ENCODE measurements around the gene CBLB. TPM values are rescaled to one million over a fixed set of nuclear protein-coding genes. Genes with fewer than 3 reads are reported as not detected.

CBLB gene
- total and polyA plus RNA-seq, 9 of the 15 experiments (the other 6 are each of a cell fraction or from before 2014, with no cell fraction given), result 1.8 to 8.1 (median 5.3) TPM

DNA sequence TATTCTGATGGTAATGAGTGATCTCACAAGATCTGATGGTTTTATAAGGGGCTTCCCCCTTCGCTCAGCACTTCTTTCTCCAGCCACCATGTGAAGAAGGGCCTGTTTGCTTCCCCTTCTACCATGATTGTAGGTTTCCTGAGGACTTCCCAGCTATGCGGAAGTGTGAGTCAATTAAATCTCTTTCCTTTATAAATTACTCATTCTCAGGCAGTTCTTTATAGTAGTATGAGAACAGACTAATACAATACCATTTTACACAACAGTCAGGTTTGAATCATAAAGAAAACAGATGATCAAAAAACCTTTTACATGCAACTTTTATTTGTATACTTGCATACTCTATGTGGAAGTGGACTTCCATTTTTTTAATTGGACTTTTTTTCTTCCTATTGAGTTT lies 46.7 kb upstream of the CBLB start:
- Histone ChIP-seq H3K9ac (ENCODE audit: insufficient read depth in 1 of 2, low read depth in 2 of 2, low read length in 2 of 2) (no peak overlapping the region), H3K4me2 (ENCODE audit: insufficient read depth, low read length) (no peak overlapping the region), H3K27me3 (ENCODE audit: control insufficient read depth in 2 of 2, insufficient read depth in 2 of 2, low read length in 2 of 2) (no peaks in the 10 kb centered on the region), H3K9me3 (replicated peaks; ENCODE audit: control insufficient read depth, insufficient read depth, low read depth, low read length) (no peaks in the 10 kb centered on the region), H3K27ac (ENCODE audit: extremely low read depth, low read depth, low read length) (no peak overlapping the region), H3K79me2 (ENCODE audit: control insufficient read depth, insufficient read depth, low read length) (no peaks in the 10 kb centered on the region), H3K9me1 (ENCODE audit: control insufficient read depth, insufficient read depth, low read length) (no peaks in the 10 kb centered on the region), H3K4me1 (replicated peaks in 1 of 2; ENCODE audit: control insufficient read depth in 2 of 2, insufficient read depth in 2 of 2, low read length in 2 of 2) (no peaks in the 10 kb centered on the region), H3K36me3 (ENCODE audit: control insufficient read depth, insufficient read depth, low read length) (no peaks in the 10 kb centered on the region), H2AFZ (ENCODE audit: low read depth, low read length) (no peak overlapping the region), H3K4me3 (no peak overlapping the region), H4K20me1 (replicated peaks; ENCODE audit: control insufficient read depth, insufficient read depth, low read length) (no peaks in the 10 kb centered on the region)
- no peak for ATAC-seq
- CTCF ChIA-PET (ENCODE audit: low intra/inter-chr PET ratio), result no interaction called here
- POLR2A ChIA-PET, result interaction anchor here (0.7 kb wide), 1 partner anchor 465 kb away, joined by 3 read pairs; no protein-coding TSS in a partner anchor
- no peak for FAIRE-seq
- BruUV-seq (replicated peaks), result no TSS peak
- TF ChIP-seq SRF (CRISPR knock-in tag; IDR thresholded peaks at IDR 0.05) (no peak), ETV5 (CRISPR knock-in tag; IDR thresholded peaks at IDR 0.05; ENCODE audit: low read depth) (no peak), ZNF239 (CRISPR knock-in tag; IDR thresholded peaks at IDR 0.05) (no peak), HNRNPUL1 (IDR thresholded peaks at IDR 0.05; ENCODE audit: low read length) (no peak), ZNF184 (CRISPR knock-in tag; IDR thresholded peaks at IDR 0.05) (no peak), GABPB1 (CRISPR knock-in tag; IDR thresholded peaks at IDR 0.05) (no peak), TEAD4 (IDR thresholded peaks at IDR 0.05; ENCODE audit: low read length) (no peak), TEAD4 (CRISPR knock-in tag; IDR thresholded peaks at IDR 0.05; ENCODE audit: borderline replicate concordance) (no peak), MTA1 (IDR thresholded peaks at IDR 0.05; ENCODE audit: borderline replicate concordance) (no peak), RHOXF2B (CRISPR knock-in tag; conservative IDR thresholded peaks at IDR 0.05) (no peak), KLF1 (tag; IDR thresholded peaks at IDR 0.05) (no peak), TAF9B (IDR thresholded peaks at IDR 0.05; ENCODE audit: partially characterized antibody) (no peak)
- TF ChIP-seq, protein P1, sequence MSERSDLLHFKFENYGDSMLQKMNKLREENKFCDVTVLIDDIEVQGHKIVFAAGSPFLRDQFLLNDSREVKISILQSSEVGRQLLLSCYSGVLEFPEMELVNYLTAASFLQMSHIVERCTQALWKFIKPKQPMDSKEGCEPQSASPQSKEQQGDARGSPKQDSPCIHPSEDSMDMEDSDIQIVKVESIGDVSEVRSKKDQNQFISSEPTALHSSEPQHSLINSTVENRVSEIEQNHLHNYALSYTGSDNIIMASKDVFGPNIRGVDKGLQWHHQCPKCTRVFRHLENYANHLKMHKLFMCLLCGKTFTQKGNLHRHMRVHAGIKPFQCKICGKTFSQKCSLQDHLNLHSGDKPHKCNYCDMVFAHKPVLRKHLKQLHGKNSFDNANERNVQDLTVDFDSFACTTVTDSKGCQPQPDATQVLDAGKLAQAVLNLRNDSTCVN (CRISPR knock-in tag; IDR thresholded peaks at IDR 0.05), result no peak
- TF ChIP-seq, protein P2, sequence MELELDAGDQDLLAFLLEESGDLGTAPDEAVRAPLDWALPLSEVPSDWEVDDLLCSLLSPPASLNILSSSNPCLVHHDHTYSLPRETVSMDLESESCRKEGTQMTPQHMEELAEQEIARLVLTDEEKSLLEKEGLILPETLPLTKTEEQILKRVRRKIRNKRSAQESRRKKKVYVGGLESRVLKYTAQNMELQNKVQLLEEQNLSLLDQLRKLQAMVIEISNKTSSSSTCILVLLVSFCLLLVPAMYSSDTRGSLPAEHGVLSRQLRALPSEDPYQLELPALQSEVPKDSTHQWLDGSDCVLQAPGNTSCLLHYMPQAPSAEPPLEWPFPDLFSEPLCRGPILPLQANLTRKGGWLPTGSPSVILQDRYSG (tag; conservative IDR thresholded peaks at IDR 0.05; ENCODE audit: low read depth), result no peak
- intact Hi-C loops (cut with micrococcal nuclease), result no loop called here
- WGBS (ENCODE audit: insufficient coverage, low coverage, missing lambda C conversion rate), result 33% methylated on average over 2 of the region's 2 CpGs
- in situ Hi-C loops (cut with MboI), result no loop called here
- no peak for DNase-seq (ENCODE audit: extremely low read depth in 1 of 4, low spot score in 3 of 4)

Measured in K562 (cell line).